Brain microvascular endothelial cell (primary cell): ENCODE data around the gene SLC27A2.

ENCODE experiments used
- DNase-seq: peaks from one replicate; pipeline ENCODE4 v3.0.0-alpha.2; 2020
- H3K27ac ChIP-seq: fragments of 250-450 bp; sonication (Bioruptor Pico); 2 replicates; pipeline ENCODE4 v1.5.1; 2020; ENCODE audit warnings: mild to moderate bottlenecking, moderate library complexity
- H3K27me3 ChIP-seq: fragments of 250-450 bp; sonication (Bioruptor Pico); replicated peaks from 2 replicates; pipeline ENCODE4 v1.5.1; 2020; ENCODE audit warnings: mild to moderate bottlenecking
- H3K36me3 ChIP-seq: fragments of 250-450 bp; sonication (Bioruptor Pico); replicated peaks from 2 replicates; pipeline ENCODE4 v1.5.1; 2020; ENCODE audit warnings: mild to moderate bottlenecking
- H3K4me3 ChIP-seq: 2 replicates; pipeline ENCODE4 v1.5.1; 2011; ENCODE audit warnings: low read depth, mild to moderate bottlenecking, control low read depth, low read length, moderate library complexity
- in situ Hi-C: cut with HindIII; loops from 2 replicates; pipeline ENCODE4 v1.10.0; 2017; ENCODE audit warnings: low sequenced_read_pairs, low pct_ligation_motif_present
- TF ChIP-seq, protein P1 (sequence below): IDR thresholded peaks from 2 replicates; pipeline ENCODE4 v1.5.1; 2011; ENCODE audit warnings: low read depth, mild to moderate bottlenecking, moderate library complexity, low read length, control low read depth, inconsistent platforms; ENCODE audit errors: missing control alignments

Gene SLC27A2

GRCh38 chr15:50277370-50277769 is 95.4 kb downstream of the SLC27A2 start:
- Histone ChIP-seq H3K27me3 (no peaks in the 10 kb centered on the region), H3K27ac (no peak overlapping the region), H3K36me3 (no peaks in the 10 kb centered on the region), H3K4me3 (no peak overlapping the region)
- no peak for DNase-seq
- in situ Hi-C loops = no loop called here
- TF ChIP-seq, protein P1, sequence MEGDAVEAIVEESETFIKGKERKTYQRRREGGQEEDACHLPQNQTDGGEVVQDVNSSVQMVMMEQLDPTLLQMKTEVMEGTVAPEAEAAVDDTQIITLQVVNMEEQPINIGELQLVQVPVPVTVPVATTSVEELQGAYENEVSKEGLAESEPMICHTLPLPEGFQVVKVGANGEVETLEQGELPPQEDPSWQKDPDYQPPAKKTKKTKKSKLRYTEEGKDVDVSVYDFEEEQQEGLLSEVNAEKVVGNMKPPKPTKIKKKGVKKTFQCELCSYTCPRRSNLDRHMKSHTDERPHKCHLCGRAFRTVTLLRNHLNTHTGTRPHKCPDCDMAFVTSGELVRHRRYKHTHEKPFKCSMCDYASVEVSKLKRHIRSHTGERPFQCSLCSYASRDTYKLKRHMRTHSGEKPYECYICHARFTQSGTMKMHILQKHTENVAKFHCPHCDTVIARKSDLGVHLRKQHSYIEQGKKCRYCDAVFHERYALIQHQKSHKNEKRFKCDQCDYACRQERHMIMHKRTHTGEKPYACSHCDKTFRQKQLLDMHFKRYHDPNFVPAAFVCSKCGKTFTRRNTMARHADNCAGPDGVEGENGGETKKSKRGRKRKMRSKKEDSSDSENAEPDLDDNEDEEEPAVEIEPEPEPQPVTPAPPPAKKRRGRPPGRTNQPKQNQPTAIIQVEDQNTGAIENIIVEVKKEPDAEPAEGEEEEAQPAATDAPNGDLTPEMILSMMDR = no peak

DNA sequence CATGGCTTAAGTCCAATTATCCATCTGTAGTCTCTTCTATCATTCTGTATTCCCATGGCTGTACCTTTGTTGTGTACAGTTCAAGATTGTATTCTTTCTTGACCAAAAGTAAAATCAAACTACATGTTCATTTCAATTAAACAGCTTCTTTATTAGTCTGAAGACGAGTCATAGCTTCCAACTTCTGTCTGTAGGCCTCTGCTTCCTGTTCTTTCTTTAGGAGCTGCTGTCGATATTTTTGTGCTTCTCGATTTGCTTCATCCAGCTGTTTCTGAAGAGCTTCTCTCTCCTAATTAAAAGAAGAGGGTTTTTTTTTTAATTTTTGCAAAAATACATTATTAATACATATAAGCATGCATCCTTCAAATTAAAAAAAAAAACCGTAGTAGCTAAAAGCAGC is 96.5 kb downstream of the SLC27A2 start:
- no peaks in the 10 kb centered on the region for H3K36me3 ChIP-seq
- no peaks in the 10 kb centered on the region for H3K27me3 ChIP-seq
- H3K4me3 ChIP-seq = no peak overlapping the region
- in situ Hi-C loops = no loop called here
- TF ChIP-seq, protein P1 = no peak
- no peak overlapping the region for H3K27ac ChIP-seq
- no peak for DNase-seq

- Histone ChIP-seq H3K27me3 (no peaks in the 10 kb centered on the region), H3K36me3 (no peaks in the 10 kb centered on the region), H3K27ac (no peak overlapping the region), H3K4me3 (no peak overlapping the region)
- no peak for DNase-seq
- TF ChIP-seq, protein P1 = no peak
- in situ Hi-C loops = no loop called here
Observed at GRCh38 chr15:50280271-50280670, 98.3 kb downstream of the SLC27A2 start.

DNA sequence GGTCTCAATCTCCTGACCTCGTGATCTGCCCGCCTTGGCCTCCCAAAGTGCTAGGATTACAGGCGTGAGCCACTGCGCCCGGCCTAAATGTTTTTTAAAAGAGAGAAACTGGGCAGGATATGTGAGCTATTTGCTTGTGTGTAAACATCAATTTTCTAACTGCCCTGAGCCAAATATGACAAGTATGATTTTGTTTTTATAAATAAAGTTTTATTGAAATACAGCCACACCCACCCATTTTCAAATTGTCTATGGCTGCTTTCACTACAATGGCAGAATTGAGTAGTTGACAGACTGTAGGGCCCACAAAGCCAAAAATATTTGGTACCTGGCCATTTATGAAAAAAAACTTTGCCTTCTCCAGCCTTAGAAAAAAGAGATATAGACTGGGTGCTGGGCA is 99.4 kb downstream of the SLC27A2 start:
- no peak for DNase-seq
- in situ Hi-C loops = no loop called here
- Histone ChIP-seq H3K27ac (no peak overlapping the region), H3K36me3 (no peaks in the 10 kb centered on the region), H3K27me3 (no peaks in the 10 kb centered on the region), H3K4me3 (no peak overlapping the region)
- TF ChIP-seq, protein P1 = no peak
